Iris pigment epithelial cell (primary cell): ENCODE data around the gene PAQR4.

ENCODE experiments used
- DNase-seq: peaks from one replicate; pipeline ENCODE4 v3.0.0-alpha.2; 2011; ENCODE audit warnings: low read depth

The PAQR4 gene

DNA sequence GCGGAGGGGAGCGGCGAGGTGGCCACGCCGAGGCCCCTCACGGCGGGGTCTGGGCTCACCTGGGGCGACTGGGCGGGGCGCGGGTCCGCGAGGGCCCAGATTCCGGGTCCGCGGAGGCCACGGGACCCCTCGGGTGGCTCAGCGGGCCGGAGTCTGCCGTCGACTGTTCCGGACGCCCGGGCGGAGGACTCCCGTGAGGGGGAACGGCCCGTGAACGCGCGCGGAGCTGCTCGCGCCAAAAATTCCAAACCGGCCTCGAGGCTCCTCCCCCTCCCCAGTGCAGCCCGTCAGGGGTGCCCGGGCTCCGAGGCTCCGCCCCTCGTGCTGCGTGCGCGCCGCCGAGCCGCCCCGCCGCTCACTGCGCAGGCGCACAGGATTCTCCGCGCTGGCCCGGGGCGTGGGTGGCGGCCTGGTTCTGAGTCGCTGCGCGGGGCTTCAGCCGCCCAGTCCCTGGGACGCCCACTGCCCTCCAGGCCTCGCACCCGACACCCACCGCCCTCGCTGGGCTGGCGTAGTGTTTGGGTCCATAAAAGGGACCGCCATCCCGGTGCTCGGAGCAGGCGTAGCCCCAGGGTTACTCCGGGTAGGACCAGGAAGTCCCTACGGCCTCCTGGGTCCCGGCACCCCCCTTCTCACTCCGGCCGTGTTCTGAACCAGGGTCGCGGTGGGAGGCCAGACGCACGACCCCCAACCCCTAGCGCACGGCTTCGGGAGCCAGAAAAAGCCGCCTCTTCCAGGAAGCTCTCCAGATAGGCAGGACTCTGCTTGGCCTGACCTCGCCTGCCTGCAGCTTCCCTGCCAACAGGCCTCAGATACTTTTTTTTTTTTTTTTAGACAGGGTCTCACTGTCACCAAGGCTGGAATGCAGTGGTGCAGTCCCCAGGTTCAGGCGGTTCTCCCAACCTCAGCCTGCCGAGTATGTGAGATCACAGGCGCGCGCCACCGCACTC lies 11.4 kb downstream of the PAQR4 start, which contains the start of gene PKMYT1:
Gene PKMYT1, minus strand, starts transcription at position 220 of the 950 bp plus-strand sequence. CDS start 789 bp downstream, outside the sequence.
- DNase-seq = peak; percentile 73

DNA sequence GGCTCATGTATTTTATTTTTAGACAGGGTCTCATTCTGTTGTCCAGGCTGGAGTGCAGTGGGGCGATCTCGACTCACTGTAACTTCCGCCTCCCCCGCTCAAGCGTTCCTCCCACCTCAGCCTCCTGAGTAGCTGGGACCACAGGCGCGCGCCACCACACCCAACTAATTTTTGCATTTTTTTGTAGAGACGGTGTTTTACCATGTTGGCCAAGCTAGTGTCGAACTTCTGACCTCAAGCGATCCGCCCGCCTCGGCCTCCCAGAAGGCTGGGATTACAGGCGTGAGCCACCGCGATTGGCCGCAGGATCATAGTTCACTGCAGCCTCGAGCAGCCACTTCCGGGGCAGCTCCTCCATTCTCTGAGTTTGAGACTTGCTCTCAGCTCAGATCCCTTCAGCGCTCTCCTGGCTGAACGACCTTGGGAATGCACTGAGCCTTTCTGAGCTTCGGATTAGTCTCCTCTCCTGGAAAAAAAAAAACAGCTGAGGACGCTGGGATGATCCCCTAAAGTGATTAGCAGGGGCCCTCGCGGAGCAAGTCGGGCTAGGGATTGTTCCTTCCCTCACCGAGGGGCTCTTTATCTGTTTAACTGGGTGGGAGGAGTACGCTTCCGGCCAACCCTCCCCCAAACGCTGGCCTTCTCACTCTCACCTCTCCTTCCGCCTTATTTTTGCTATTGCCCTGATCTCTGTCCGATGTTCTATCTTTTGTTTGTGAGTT lies 12.2 kb downstream of the PAQR4 start:
- peak; percentile 36 for DNase-seq

DNA sequence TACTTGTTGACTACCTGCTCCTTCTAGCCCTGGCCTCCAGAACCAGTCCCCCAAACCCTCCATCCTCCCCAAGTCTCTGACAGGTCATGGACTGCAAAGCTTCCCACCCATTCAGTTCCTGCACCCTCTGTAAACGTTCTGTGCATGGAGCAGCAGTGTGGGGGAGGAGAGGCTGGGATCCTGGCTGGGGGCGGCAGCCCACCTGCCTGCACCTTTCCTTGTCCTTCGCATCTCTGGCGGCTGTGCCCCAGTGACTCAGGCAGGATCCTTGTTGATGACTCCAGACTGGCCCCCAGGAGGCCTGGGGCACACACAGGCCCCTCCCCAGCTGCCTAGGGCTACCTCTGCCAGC lies 12.7 kb downstream of the PAQR4 start:
- DNase-seq = no peak

DNA sequence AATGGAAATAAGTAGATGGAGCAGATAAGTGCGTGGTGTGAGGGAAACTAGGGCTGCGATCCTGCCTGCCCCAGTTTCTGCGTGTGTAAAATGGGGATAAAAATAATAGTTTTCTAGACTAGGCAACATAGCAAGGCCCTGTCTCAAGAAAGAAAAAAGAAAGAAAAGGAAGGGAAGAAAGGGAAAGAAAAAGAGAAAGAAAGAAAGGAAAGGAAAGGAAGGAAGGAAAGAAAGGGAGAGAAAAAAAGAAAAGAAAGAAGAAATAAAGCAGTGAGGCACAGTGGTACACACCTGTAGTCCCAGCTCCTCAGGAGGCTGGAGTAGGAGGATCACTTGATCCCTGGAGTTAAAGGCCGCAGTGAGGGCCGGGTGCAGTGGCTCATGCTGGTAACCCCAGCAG lies 13.3 kb downstream of the PAQR4 start:
- DNase-seq = no peak

DNA sequence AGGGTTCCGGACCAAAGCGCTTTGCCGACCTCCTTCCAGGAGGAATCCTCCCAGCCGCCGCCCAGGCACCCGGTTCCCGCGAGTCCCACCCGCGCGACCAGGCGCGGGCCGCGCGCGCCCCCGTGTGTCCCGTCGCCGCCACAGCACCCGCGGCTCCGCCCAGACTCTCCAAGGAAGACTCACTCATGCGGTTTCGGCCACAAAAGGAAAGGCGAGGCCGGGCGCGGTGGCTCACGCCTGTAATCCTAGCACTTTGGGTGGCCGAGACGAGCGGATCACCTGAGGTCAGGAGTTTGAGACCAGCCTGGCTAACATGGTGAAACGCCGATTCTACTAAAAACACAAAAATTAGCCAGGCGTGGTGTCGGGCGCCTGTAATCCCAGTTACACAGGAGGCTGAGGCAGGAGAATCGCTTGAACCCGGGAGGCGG lies 14.6 kb downstream of the PAQR4 start:
- peak; percentile 71 for DNase-seq

DNA sequence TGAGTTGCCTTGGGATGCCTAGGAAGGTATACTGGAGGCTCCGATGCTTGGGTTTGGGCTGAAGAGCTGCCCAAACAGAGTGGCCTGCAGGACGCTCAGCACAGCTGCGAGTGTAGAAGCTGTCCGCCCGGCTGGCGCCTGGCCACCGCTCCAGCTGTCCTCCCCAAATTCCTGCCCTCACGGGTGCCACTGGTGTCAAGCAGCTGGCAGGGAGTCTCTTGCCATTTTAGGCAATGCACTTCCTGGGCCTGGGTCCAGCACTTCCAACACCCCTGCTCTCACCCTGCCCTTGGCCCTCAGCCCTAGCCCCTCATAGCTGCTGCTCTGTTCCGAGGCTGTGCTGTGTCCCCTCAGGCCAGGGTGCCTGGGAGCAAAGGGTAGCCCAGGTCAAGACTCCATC lies 16.3 kb downstream of the PAQR4 start:
- no peak for DNase-seq

DNA sequence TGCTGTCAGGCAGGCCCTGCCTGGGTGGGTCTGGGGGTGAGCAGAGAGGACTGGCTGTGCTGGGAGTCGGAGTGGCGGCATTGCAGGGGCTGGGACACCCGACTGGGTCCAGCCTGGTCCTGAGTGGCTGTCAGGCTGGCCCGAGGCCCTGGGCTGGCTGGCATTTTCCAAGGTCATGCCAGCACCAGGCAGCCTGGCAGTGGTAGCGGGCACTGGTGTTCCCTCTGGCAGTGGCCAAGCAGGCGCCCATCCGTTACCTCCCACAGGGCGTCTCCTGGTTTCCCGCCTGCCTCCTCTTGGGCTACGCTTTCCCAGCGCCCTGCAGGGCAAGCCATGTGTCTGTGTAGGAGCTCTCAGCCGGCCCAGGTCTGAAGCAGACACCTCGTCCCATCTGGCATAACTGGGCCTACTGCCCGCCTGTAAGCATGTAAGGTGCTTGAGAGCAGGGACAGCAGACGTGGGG lies 16.8 kb downstream of the PAQR4 start:
- DNase-seq = no peak

DNA sequence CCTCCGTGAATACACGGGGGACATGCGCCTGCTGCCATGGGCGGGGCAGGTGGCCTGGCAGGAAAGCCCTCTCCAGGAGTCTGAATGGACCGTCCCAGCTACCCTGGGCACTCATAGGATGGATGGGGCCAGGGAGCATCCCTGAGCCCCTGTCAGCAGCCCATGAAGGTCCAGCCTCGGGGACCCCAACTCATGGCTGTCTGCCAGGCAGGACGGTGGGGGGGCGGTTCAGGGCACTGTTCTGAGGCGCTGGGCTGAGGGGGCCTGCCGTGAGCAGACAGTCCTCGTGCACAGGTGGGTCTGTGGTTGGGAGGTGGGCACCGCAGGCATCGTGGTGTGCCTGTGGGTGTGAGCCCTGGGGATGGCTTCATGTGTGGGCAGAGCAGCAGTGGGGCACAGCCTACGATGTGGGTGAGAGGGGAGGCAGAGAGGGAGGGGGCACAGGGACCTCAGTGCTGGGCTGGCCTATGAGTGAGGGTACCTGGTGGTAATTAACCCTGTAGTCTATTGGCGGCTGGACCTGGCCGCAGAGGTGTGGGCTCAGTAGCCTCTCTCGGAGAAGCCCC lies 17.6 kb downstream of the PAQR4 start:
- no peak for DNase-seq

DNA sequence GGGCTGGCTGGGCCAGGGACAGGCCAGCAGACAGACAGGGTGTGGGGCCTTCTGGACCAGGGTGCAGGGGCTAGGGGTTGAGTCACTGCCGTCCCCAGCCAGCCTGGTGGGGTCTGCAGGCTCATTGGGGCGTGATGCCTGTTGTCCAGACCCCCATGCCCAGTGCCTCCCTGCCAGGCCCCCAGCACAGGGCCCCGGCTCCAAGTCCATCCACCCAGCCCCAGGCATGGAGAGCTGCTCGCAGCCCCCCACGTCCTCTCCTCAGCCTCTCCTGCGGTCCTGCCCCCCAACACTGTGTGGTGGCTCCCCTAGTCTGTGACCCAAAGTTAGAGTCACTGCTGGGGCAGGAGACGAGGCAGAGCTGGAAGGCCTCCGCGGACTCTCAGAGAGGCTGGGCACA lies 18.1 kb downstream of the PAQR4 start:
- DNase-seq = no peak

DNA sequence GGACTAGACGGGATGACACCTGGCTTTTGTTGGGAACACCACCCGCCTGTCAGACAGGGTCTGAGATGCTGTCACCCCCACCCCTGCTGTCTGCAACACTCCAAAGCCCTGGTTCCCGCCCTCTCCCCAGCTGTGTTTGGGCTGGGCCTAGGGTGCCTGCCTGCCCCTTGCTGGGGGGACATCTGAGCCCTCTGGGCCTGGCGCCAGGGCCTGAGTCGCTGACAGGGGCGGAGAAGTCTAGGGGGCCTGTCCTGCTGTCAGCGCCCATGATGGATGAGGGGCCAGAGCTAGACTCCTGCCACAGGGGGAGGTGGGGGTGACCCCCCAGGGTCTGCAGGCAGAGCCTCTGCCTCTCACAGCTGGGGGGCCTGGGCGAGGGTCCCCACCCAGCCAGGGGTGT lies 18.7 kb downstream of the PAQR4 start:
- DNase-seq = no peak

DNA sequence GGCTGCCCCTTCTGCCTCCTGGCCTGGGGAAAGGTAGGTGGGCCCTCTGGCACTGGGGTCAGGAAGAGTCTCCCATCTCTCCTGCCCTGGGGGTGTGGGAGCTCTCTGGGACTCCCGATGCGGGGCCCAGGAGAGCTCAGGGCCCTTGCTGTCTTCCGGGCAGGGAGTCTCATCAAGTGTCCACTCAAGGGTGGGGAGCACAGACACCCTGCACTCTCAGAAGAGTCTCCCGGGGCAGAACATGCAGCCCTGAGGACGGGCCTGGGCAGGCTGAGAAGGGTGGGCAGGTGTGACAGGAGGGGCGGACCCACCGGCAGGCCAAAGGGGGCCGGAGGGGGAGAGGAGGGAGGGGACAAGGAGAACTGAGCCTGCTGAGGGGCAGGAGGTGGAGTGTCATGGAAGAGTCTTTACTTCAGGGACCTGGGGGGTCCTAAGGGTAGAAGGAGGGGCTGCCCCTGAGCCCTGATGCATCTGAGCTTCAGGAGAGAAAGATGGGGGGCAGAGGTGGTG lies 19.5 kb downstream of the PAQR4 start:
- no peak for DNase-seq

DNA sequence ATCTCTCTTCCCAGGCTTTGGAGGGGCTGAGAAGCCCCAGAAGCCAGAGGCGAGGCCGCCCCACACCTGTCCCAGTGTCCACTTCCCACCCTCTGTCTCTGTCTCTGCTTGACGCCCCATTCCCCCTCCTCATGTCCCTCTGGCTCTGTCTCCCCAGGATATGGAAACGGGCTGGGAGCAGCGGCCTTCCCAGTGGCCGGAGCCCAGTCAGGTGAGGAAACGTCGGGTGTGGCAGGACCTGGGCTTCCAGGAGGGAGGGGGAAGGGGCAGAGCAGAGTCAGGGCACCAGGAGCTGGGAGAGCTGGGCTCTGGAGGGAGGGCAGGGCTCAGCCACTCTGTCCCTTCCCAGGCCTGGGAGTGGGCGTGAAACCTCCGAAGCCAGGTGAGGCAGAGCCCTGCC lies 21.7 kb downstream of the PAQR4 start:
- no peak for DNase-seq

DNA sequence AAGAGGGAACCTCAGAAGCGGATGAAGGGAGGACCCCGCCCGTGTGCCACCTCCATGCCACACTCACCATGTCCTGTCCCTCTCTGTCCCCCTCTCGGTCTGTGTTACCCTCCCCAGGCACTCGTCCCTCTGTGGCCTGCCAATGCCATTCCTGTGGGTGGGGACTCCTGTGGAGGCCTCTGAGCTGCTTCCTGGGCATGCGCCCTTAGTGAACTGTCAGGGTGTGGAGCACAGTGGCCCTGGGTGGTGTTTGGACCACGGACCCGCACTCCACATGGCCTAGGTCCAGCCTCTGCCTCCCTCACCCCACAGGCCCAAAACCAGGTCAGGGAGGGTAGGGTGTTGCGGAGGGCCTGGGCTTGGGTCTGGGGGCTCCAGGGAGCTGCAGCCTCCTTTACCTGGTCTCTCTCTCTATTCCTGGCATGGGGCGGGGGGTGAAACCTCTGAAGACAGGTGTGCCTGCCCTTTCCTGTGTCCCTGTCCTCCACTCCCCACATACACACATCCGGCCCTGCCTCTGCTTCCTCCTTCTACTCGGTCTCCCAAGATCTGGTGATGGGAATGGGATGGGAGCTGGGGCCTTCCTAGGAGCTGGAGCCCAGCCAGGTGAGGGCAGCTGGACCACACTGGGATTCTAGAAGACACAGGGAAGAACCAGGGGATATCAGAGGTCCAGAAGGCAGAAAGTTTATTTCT lies 22.6 kb downstream of the PAQR4 start:
- DNase-seq = no peak

DNA sequence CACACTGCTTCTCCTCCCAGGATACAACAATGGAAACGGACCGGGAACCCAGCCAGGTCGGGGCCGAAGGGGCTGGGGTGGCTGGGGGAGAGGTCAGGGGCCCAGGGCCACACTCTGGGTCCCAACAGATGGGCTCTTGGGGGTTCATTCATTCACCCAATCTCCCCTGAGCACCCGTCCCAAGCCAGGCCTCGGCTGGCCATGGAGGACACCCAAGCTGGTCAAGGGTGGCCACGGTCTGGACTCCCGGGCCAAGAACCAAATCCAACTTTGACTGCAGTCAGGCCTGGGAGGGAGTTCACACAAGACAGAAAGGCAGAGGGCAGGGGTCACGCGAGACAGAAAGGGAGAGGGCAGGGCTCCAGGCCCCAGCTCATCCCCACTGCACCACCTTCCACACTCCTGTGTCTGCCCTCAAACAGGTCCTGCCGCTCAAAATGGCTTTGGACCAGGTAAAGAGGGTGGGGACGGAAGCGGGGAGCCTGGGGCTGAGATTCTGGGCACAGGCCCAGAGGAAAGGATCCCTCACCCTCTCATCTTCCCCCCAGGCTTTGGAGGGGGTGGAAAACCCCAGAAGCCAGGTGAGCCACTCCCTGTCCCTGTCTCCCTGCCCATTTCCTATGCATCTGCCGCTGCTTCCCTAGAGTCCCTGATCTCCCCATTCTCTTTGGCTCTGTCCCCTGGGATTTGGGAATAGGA lies 23.4 kb downstream of the PAQR4 start:
- DNase-seq = no peak

DNA sequence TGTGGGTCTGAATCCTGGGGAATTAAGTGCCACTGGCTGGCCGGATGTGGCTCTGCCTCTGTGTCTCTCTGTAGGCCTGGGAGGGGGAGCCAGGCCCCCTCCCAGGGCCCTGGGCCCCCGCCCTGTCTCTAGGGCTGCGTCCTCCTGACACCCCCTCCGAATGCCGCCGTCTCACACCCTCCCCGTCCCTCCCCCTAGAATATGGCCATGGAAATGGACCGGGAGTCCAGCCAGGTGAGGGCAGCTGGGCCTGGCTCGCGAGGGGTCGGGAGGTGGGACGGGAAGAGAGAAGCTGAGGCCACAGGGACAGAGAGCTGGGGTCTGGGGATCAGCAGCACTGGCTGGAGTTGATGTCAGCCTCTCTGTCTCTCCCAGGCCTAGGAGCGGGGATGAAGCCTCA lies 27.1 kb downstream of the PAQR4 start:
- no peak for DNase-seq

DNA sequence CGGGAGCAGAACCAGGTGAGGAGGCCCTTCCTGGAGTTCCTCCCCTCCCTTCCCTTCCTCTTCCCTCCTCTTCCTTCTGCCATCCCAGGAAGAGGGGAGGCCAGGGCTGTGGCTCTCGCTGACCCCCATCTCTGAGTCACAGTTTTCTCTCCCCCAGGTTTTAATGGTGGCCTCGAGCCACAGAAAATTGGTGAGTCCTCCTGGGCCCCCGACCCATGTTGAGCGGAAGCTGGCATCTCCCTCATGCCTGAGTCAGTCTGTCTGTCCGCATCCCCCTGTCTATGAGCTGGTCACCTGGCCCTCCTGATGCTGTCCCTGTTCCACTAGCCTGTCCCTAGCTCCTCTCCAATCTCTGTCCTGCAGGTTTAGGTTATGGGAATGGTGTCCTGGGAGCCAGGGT lies 30.8 kb downstream of the PAQR4 start:
- DNase-seq = no peak

DNA sequence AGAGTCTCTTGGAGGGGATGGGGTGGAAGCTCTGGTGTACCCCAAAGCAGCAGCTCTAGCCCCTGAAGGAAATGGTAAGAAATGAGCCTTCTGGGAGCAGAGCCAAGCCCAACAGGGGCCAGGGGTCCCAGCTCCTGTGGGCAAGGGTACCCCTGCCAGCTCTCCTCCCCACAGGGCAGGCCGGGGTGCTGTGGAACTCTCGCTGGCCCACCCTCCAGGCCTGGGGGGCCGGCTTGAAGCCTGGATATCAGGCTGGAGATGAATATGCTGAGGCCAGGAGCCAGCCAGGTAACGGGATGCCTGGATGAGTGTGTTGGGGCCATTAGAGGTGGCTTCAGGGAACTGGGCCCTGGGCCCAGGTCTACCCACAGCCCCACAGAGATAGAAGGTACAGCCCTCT lies 31.4 kb downstream of the PAQR4 start:
- no peak for DNase-seq

DNA sequence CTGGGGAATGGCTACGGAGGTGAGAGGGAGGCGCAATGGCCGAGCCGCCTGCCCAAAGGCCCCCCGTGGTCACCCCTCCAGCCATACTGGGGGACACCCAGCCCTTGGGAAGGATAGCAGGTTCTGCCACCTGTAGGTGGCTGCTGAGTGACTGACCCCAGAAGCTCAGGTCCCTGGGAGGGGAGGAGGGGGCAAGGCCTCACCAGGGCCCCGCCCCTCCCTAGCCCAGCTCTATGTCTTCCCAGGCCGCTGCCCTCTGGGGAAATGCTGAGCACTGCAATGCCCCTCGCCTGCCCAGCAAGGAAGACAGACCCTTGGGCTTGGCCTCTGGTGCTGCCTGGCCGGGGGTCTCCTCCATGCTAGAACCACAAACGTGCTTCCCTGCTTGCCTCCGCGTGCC lies 32.2 kb downstream of the PAQR4 start:
- no peak for DNase-seq

DNA sequence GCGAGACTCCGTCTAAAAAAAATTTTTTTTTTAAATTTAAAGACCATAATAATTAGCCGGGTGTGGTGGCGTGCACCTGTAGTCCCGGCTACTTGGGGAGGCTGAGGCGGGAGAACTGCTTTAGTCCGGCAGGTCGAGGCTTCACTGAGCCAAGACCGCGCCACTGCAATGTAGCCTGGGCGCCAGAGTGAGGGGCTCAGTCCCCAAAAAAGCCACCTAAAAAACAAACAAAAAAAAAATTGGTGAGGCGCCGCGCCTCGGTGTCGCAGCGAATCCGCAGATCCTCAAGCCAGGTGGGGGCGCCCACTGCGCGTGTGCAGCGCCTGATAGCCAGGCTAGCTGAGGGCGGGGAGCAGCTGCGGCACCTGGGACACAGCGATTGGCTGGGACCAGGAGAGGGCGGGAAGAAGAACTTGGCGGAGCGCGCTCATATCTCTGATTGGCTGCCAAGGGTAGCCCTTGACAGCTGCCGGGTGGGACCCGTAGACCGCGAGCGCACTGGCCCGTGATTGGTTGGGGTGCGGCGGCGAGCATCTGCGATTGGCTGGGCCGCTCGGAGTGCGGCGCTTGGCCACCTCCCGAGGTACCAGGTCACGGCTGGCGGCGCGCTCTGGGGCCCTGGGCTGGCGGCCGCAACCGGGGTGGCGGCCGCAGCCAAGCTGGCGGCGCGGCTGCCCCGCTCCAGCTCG lies 34.6 kb downstream of the PAQR4 start:
- DNase-seq = peak; percentile 99

DNA sequence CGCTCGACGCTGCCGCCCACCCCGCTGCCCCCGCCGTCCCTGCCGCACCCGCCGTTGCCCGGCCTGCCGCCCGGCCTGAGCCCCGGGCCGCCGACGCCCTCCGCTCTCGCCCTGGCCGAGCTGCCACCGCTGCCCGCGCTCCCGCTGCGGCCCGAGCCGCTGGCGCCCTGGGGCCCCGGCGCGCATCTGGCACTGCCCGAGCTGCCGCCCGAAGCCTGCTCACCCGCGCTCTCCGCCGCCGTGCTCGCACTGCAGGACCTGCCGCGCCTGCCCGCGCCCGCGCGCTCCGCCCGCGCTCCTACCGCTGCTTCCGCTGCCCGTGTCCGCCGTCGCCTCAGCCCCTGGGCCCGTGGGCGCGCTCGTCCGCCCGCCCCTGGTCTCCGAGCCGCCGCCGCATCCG lies 35.2 kb downstream of the PAQR4 start:
- DNase-seq = no peak

DNA sequence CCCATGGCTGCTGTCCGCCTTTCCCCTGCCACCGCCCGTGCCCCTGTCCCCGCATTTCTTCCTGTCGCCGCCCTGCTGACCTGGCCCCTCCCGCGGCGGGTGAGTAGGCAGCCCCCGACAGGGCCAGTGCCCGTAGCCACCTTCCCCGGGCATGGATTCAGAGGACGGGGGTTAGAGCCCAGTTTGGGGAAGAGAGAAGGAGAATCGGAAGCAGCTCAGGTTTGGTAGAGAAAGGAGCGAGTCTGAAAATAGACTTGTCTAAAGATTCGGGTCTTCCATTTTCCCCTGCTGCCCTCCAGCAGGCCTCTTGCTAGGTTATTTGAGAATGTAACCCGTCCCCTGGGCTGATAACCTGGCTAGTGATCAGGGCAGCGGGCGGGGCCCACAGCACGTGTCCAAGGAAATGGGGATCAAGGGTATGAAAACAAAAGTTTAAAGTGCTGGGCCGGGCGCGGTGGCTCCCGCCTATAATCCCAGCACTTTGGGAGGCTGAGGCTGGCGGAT lies 35.7 kb downstream of the PAQR4 start:
- DNase-seq = no peak
